Loucy (cell line): Measurements from ENCODE around the gene PIK3CB.

Experiments used
- CTCF ChIP-seq: fragments of 200-600 bp; sonication (generic); conservative IDR thresholded peaks from 2 replicates; pipeline ENCODE4 v1.5.1; 2014; ENCODE audit warnings: mild to moderate bottlenecking, antibody characterized with exemption, low read length
- EZH2phosphoT487 ChIP-seq: fragments of 200-600 bp; IDR thresholded peaks from 2 replicates; pipeline ENCODE4 v1.6.1; 2018; ENCODE audit warnings: antibody characterized with exemption, mild to moderate bottlenecking, moderate library complexity, borderline replicate concordance

DNA sequence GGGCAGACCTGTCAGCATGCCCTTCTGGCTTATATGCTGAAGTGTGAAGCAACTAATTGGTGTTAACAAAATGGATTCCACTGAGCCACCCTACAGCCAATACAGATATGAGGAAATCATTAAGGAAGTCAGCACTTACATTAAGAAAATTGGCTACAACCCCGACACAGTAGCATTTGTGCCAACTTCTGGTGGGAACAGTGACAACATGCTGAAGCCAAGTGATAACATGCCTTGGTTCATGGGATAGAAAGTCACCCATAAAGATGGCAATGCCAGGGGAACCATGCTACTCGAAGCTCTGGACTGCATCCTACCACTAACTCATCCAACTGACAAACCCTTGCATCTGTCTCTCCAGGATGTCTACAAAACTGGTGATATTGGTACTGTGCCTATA is 9.4 kb downstream of the PIK3CB start:
- TF ChIP-seq CTCF, result no peak
- no peak for TF ChIP-seq EZH2phosphoT487
